K562 (cell line): Measurements from ENCODE around the gene ZMYM1. TPM values are rescaled to one million over a fixed set of nuclear protein-coding genes. Genes with fewer than 3 reads are reported as not detected.
A peak's percentile ranks its signal among the peaks of the same experiment; 100 is the strongest.

Experiments used
- BCOR ChIP-seq: fragments of 450-650 bp; IDR thresholded peaks from 2 replicates; pipeline ENCODE4 v1.6.1; 2016
- CEBPB ChIP-seq: fragments of 450-650 bp; IDR thresholded peaks from 2 replicates; pipeline ENCODE4 v1.6.1; 2016; ENCODE audit warnings: missing genetic modification characterization, missing compliant biosample characterization
- E2F1 ChIP-seq: sonication (generic); formaldehyde crosslinking; IDR thresholded peaks from 2 replicates; pipeline ENCODE4 v1.8.1; 2023; ENCODE audit warnings: mild to moderate bottlenecking, missing genetic modification reagents, moderate library complexity
- E2F6 ChIP-seq, 2 experiments: IDR thresholded peaks; 2 replicates each; pipeline ENCODE4 v1.6.1; 2011; ENCODE audit warnings: borderline replicate concordance in 1 of 2, control low read depth in 1 of 2, low read depth in 1 of 2, low read length in 1 of 2, mild to moderate bottlenecking in 1 of 2, mixed read lengths in 1 of 2, moderate library complexity in 1 of 2; ENCODE audit not compliant: insufficient read depth in 1 of 2, insufficient read length in 1 of 2, poor library complexity in 1 of 2, severe bottlenecking in 1 of 2; ENCODE audit errors: extremely low read depth in 1 of 2
- ELF4 ChIP-seq: fragments of 450-650 bp; formaldehyde crosslinking; IDR thresholded peaks from 2 replicates; pipeline ENCODE4 v1.4.0; 2022; ENCODE audit warnings: missing genetic modification characterization
- ELK1 ChIP-seq: sonication (generic); formaldehyde crosslinking; IDR thresholded peaks from 2 replicates; pipeline ENCODE4 v1.8.1; 2022; ENCODE audit warnings: missing genetic modification reagents
- ETV1 ChIP-seq: fragments of 450-650 bp; conservative IDR thresholded peaks from 2 replicates; pipeline ENCODE4 v1.6.1; 2016; ENCODE audit warnings: missing genetic modification characterization, control low read depth, low read depth, missing compliant biosample characterization
- FOXM1 ChIP-seq, 2 experiments: fragments of 450-650 bp in 1 of 2; sonication (generic) in 1 of 2; formaldehyde crosslinking in 1 of 2; IDR thresholded peaks; 2 replicates each; pipeline versions ENCODE4 v1.6.1 to v1.9.0; 2017 to 2022; ENCODE audit warnings: low read depth in 2 of 2, mild to moderate bottlenecking in 2 of 2, missing genetic modification reagents in 1 of 2, moderate library complexity in 1 of 2
- KDM1A ChIP-seq, 2 experiments: fragments of 450-650 bp; IDR thresholded peaks; 2 replicates each; pipeline ENCODE4 v1.6.1; 2016; ENCODE audit warnings: mild to moderate bottlenecking in 2 of 2
- KLF16 ChIP-seq: IDR thresholded peaks from 2 replicates; pipeline ENCODE4 v1.6.1; 2016; ENCODE audit warnings: antibody characterized with exemption
- MEIS2 ChIP-seq: fragments of 450-650 bp; IDR thresholded peaks from 2 replicates; pipeline ENCODE4 v1.6.1; 2014; ENCODE audit warnings: mild to moderate bottlenecking; ENCODE audit not compliant: partially characterized antibody
- MYNN ChIP-seq, 2 experiments: sonication (generic); formaldehyde crosslinking in 1 of 2; IDR thresholded peaks; 2 replicates each; pipeline versions ENCODE4 v1.5.0 to v1.6.1; 2016 to 2020; ENCODE audit warnings: antibody characterized with exemption in 1 of 2, missing genetic modification reagents in 1 of 2
- NBN ChIP-seq: fragments of 450-650 bp; IDR thresholded peaks from 2 replicates; pipeline ENCODE4 v1.6.1; 2016; ENCODE audit warnings: low read depth, mild to moderate bottlenecking
- NCOA1 ChIP-seq: fragments of 450-650 bp; IDR thresholded peaks from 2 replicates; pipeline ENCODE4 v1.6.1; 2016; ENCODE audit warnings: low read depth
- NCOA6 ChIP-seq: fragments of 450-650 bp; IDR thresholded peaks from 2 replicates; pipeline ENCODE4 v1.6.1; 2017; ENCODE audit warnings: mild to moderate bottlenecking
- POLR2AphosphoS5 ChIP-seq: IDR thresholded peaks from 2 replicates; pipeline ENCODE4 v1.6.1; 2011; ENCODE audit warnings: mild to moderate bottlenecking, low read depth, low read length, moderate library complexity; ENCODE audit not compliant: control insufficient read depth, insufficient read depth
- PRMT5 ChIP-seq: sonication (generic); formaldehyde crosslinking; IDR thresholded peaks from 2 replicates; pipeline ENCODE4 v1.5.0; 2020; ENCODE audit warnings: missing genetic modification reagents
- SAFB ChIP-seq: fragments of 200-400 bp; formaldehyde crosslinking; IDR thresholded peaks from 2 replicates; pipeline ENCODE4 v1.6.1; 2017; ENCODE audit warnings: low read depth, low read length, borderline replicate concordance
- SMAD3 ChIP-seq: fragments of 450-650 bp; formaldehyde crosslinking; conservative IDR thresholded peaks from 2 replicates; pipeline ENCODE4 v1.4.0; 2020; ENCODE audit warnings: mild to moderate bottlenecking
- TCF3 ChIP-seq: sonication (generic); formaldehyde crosslinking; IDR thresholded peaks from 2 replicates; pipeline ENCODE4 v1.4.0; 2020; ENCODE audit warnings: mild to moderate bottlenecking, missing genetic modification reagents
- ZBTB17 ChIP-seq: fragments of 450-650 bp; formaldehyde crosslinking; IDR thresholded peaks from 2 replicates; pipeline ENCODE4 v1.4.0; 2020; ENCODE audit warnings: mild to moderate bottlenecking
- ZBTB2 ChIP-seq: fragments of 450-650 bp; IDR thresholded peaks from 2 replicates; pipeline ENCODE4 v1.6.1; 2016; ENCODE audit warnings: antibody characterized with exemption
- ZNF184 ChIP-seq: sonication (generic); formaldehyde crosslinking; IDR thresholded peaks from 2 replicates; pipeline ENCODE4 v1.5.0; 2020; ENCODE audit warnings: missing genetic modification reagents
- ZNF212 ChIP-seq: fragments of 450-650 bp; formaldehyde crosslinking; IDR thresholded peaks from 2 replicates; pipeline ENCODE4 v1.4.0; 2020; ENCODE audit warnings: mild to moderate bottlenecking
- ZNF57 ChIP-seq: fragments of 450-650 bp; formaldehyde crosslinking; IDR thresholded peaks from 2 replicates; pipeline ENCODE4 v1.4.0; 2020; ENCODE audit warnings: mild to moderate bottlenecking, moderate library complexity
- ZNF644 ChIP-seq: fragments of 200-800 bp; sonication (Bioruptor generic); IDR thresholded peaks from 2 replicates; pipeline ENCODE4 v1.6.1; 2016; ENCODE audit warnings: low read depth, missing genetic modification characterization, missing compliant biosample characterization
- ZNF79 ChIP-seq: fragments of 250-450 bp; sonication (Bioruptor Pico); IDR thresholded peaks from 2 replicates; pipeline ENCODE4 v1.4.0; 2020; ENCODE audit warnings: low read depth, mild to moderate bottlenecking, moderate library complexity
- polyA plus RNA-seq, 8 experiments: library from polyadenylated mRNA; depleted of rRNA in 4 of 8; stranded (reverse) in 5 of 8; unstranded in 3 of 8; fragments of >200 nt; fragmentation: Nextera tagmentation in 2 of 8; fragmentation: Illumina TruSeq in 1 of 8; extraction: Ambion mirVana in 2 of 8; extraction: Trizol in 1 of 8; gene quantifications; 2 replicates each; pipeline versions ENCODE4 v1.2.1 to v1.2.3, GENCODE V29; 2011 to 2014; ENCODE audit warnings: inconsistent platforms in 1 of 8, missing spikeins in 1 of 8
- total RNA-seq, 7 experiments: library from RNA; depleted of rRNA in 6 of 7; stranded (reverse); fragments of >200 nt in 6 of 7; fragmentation: Illumina TruSeq in 2 of 7; extraction: Trizol in 2 of 7; gene quantifications; 2 replicates each; pipeline versions ENCODE4 v1.2.1 to v1.2.3, GENCODE V29; 2011 to 2021; ENCODE audit warnings: low replicate concordance in 1 of 7

ZMYM1 gene
- total and polyA plus RNA-seq, 9 of the 15 experiments (the other 6 are each of a cell fraction or from before 2014, with no cell fraction given) = 7.5 to 25.4 (median 15.8) TPM

- TF ChIP-seq KDM1A (IDR thresholded peaks at IDR 0.05) (peak; percentile 71 to 78), PRMT5 (CRISPR knock-in tag) (no peak), ELF4 (CRISPR knock-in tag) (peak; percentile 100), ZBTB17 (CRISPR knock-in tag) (peak; percentile 68; the same call in 1 of the 2 replicates), NCOA6 (no peak), SMAD3 (CRISPR knock-in tag) (peak; percentile 85), MEIS2 (no peak), BCOR (peak; percentile 84), NCOA1 (peak; percentile 87), ETV1 (tag) (no peak), ZNF184 (CRISPR knock-in tag) (no peak), ZNF644 (tag) (peak; percentile 37; the same call in 1 of the 2 replicates), ELK1 (CRISPR knock-in tag) (no peak), SAFB (no peak), E2F6 (IDR thresholded peaks at IDR 0.05; ENCODE audit: borderline replicate concordance in 1 of 2, extremely low read depth in 1 of 2, insufficient read depth in 1 of 2, insufficient read length in 1 of 2, low read depth in 1 of 2, low read length in 1 of 2, poor library complexity in 1 of 2, severe bottlenecking in 1 of 2) (no peak), NBN (peak; percentile 74), ZNF57 (CRISPR knock-in tag) (no peak), TCF3 (peak; percentile 86), E2F1 (no peak), ZBTB2 (peak; percentile 86; the same call in 1 of the 2 replicates), CEBPB (peak; percentile 56), MYNN (IDR thresholded peaks at IDR 0.05) (peak; percentile 49; the same call in 1 of the 2 replicates), MYNN (CRISPR knock-in tag; IDR thresholded peaks at IDR 0.05) (no peak), POLR2AphosphoS5 (peak; percentile 35; the same call in 1 of the 2 replicates), KLF16 (peak; percentile 85), ZNF79 (CRISPR knock-in tag) (no peak), ZNF212 (CRISPR knock-in tag) (0 out of 2 replicates have a peak, but pooled peaks have one; percentile 58), FOXM1 (IDR thresholded peaks at IDR 0.05; ENCODE audit: low read depth) (peak; percentile 93), FOXM1 (CRISPR knock-in tag; IDR thresholded peaks at IDR 0.05; ENCODE audit: low read depth) (no peak)
Observed at GRCh38 chr1:35136780-35137179, 57.6 kb downstream of the ZMYM1 start (continued).
